ENCODE results near the gene ARMCX1. TPM values are rescaled to one million over a fixed set of nuclear protein-coding genes. Genes with fewer than 3 reads are reported as not detected.
A peak's percentile ranks its signal among the peaks of the same experiment; 100 is the strongest.

Gene ARMCX1
- total RNA-seq, 2 donors from 2014 or later = 7.9 to 17.9 TPM

DNA sequence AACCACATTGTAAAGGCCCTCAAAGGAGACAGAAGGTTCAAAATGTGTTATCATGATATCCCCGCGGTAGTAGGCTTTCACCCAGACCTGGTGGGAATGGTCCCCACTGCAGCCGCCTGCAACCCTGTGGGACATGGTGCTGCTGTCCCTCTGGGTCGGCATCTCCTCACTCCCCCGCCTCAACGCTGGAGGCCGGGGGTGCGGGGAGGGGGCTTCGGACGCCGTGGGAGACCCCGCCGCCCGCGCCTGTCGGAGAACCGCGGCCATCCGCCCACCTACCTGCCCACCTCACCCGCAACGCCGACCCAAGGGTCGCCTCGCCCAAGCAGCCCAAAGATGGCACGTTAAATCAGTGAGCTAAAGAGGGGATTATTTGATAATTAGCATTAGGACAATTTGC is 11.2 kb upstream of the ARMCX1 start:
- no peaks in the 10 kb centered on the region for H3K4me1 ChIP-seq
- no peak for ATAC-seq
- H3K27ac ChIP-seq = no peak overlapping the region
- no peaks in the 10 kb centered on the region for H3K9me3 ChIP-seq
- H3K4me3 ChIP-seq = no peak overlapping the region
- intact Hi-C loops (cut with DNase I) = no loop called here
- TF ChIP-seq POLR2A (IDR thresholded peaks at IDR 0.05) = no peak
- TF ChIP-seq, protein P1, sequence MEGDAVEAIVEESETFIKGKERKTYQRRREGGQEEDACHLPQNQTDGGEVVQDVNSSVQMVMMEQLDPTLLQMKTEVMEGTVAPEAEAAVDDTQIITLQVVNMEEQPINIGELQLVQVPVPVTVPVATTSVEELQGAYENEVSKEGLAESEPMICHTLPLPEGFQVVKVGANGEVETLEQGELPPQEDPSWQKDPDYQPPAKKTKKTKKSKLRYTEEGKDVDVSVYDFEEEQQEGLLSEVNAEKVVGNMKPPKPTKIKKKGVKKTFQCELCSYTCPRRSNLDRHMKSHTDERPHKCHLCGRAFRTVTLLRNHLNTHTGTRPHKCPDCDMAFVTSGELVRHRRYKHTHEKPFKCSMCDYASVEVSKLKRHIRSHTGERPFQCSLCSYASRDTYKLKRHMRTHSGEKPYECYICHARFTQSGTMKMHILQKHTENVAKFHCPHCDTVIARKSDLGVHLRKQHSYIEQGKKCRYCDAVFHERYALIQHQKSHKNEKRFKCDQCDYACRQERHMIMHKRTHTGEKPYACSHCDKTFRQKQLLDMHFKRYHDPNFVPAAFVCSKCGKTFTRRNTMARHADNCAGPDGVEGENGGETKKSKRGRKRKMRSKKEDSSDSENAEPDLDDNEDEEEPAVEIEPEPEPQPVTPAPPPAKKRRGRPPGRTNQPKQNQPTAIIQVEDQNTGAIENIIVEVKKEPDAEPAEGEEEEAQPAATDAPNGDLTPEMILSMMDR (IDR thresholded peaks at IDR 0.05) = no peak
- H3K27me3 ChIP-seq = no peaks in the 10 kb centered on the region
- H3K36me3 ChIP-seq (replicated peaks in 1 of 2; ENCODE audit: insufficient read depth in 1 of 2, low read depth in 2 of 2) = no peaks in the 10 kb centered on the region
- no peak for DNase-seq
- whole genome bisulfite sequencing, 2 donors = 82 to 97% methylated on average over 4 to 25 of the region's 25 CpGs

DNA sequence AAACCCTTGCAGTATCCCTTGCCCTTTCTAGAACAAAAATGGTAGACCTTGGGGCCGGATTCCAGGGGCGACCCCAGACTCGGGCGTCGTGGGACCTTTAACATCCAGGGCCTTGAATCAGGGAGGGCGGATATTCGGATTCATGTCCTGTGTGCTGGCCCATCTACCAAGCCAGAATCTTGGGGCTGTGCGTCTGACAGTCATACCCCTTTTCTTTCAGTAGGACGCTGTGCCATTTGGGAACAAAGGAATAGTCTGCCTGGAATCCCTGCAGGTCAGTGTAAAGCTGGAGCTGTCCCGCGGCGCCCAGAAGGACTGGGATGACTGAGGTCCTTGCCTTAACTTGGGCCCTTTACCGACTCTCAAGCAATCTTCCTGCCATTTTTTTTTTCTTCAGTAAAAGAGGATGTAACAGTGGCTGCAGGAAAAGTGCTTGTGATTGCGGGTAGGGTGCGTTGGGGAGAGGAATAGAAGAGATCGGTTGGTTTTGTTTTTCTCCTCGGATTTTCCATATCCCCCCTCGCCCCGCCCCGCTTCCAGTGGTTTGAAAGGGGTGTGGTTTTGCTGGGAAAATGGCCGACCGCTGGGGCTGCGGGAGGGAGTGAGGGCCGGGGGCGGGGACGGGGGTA is 518 bp downstream of the ARMCX1 start:
- H3K27me3 ChIP-seq = no peaks in the 10 kb centered on the region
- TF ChIP-seq POLR2A (IDR thresholded peaks at IDR 0.05) = peak in 2 of 3 donors; percentile 8 to 14
- TF ChIP-seq, protein P1 (IDR thresholded peaks at IDR 0.05) = no peak
- H3K4me1 ChIP-seq = no peaks in the 10 kb centered on the region
- H3K36me3 ChIP-seq (replicated peaks in 1 of 2; ENCODE audit: insufficient read depth in 1 of 2, low read depth in 2 of 2) = no peaks in the 10 kb centered on the region
- WGBS, 2 donors = 0% methylated on average over 12 to 25 of the region's 26 CpGs
- ATAC-seq (peak; percentile 76), DNase-seq (peak; percentile 37 to 55 (median 42))
- H3K4me3 ChIP-seq = peak overlapping the region in 1 of 2 donors; percentile 43
- intact Hi-C loops (cut with DNase I) = no loop called here
- H3K9me3 ChIP-seq = no peaks in the 10 kb centered on the region
- H3K27ac ChIP-seq = peak overlapping the region; percentile 49 to 74 (median 62)

GRCh38 chrX:101551380-101551767 is 1.0 kb downstream of the ARMCX1 start:
- no peak for ATAC-seq
- peak overlapping the region in 1 of 2 donors; percentile 43 for H3K4me3 ChIP-seq
- TF ChIP-seq POLR2A (IDR thresholded peaks at IDR 0.05) = no peak
- TF ChIP-seq, protein P1 (IDR thresholded peaks at IDR 0.05) = no peak
- H3K9me3 ChIP-seq = no peaks in the 10 kb centered on the region
- intact Hi-C loops (cut with DNase I) = no loop called here
- no peak for DNase-seq
- H3K27me3 ChIP-seq = no peaks in the 10 kb centered on the region
- 13 to 17% methylated on average over 10 of the region's 10 CpGs for WGBS, 2 donors
- H3K4me1 ChIP-seq = no peaks in the 10 kb centered on the region
- H3K27ac ChIP-seq = peak overlapping the region in 3 of 4 donors; percentile 28 to 74 (median 49)
- H3K36me3 ChIP-seq (replicated peaks in 1 of 2; ENCODE audit: insufficient read depth in 1 of 2, low read depth in 2 of 2) = no peaks in the 10 kb centered on the region

DNA sequence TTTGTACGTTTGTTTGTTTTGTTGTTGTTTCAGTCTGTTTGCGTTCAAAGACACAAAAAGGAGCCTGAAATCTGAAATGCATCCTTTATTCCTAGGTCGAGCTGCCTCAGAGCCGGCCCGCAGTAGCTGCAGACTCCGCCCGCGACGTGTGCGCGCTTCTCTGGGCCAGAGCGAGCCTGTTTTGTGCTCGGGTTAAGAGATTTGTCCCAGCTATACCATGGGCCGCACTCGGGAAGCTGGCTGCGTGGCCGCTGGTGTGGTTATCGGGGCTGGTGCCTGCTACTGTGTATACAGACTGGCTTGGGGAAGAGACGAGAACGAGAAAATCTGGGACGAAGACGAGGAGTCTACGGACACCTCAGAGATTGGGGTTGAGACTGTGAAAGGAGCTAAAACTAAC is 2.4 kb downstream of the ARMCX1 start:
- DNase-seq = no peak
- no peak overlapping the region for H3K4me3 ChIP-seq
- H3K4me1 ChIP-seq = no peaks in the 10 kb centered on the region
- no peaks in the 10 kb centered on the region for H3K27me3 ChIP-seq
- ATAC-seq = no peak
- H3K36me3 ChIP-seq (replicated peaks in 1 of 2; ENCODE audit: insufficient read depth in 1 of 2, low read depth in 2 of 2) = no peaks in the 10 kb centered on the region
- no peak overlapping the region for H3K27ac ChIP-seq
- intact Hi-C loops (cut with DNase I) = no loop called here
- WGBS, 2 donors = 94 to 96% methylated on average over 16 to 19 of the region's 23 CpGs
- no peak for TF ChIP-seq POLR2A (IDR thresholded peaks at IDR 0.05)
- TF ChIP-seq, protein P1 (IDR thresholded peaks at IDR 0.05) = no peak
- H3K9me3 ChIP-seq = no peaks in the 10 kb centered on the region

GRCh38 chrX:101564651-101565050 is 14.3 kb downstream of the ARMCX1 start:
- intact Hi-C loops (cut with DNase I) = no loop called here
- Histone ChIP-seq H3K4me3 (no peak overlapping the region), H3K36me3 (replicated peaks in 1 of 2; ENCODE audit: insufficient read depth in 1 of 2, low read depth in 2 of 2) (no peaks in the 10 kb centered on the region), H3K4me1 (no peaks in the 10 kb centered on the region), H3K9me3 (no peaks in the 10 kb centered on the region), H3K27me3 (no peaks in the 10 kb centered on the region), H3K27ac (no peak overlapping the region)
- DNase-seq = no peak
- TF ChIP-seq POLR2A (IDR thresholded peaks at IDR 0.05) = no peak
- TF ChIP-seq, protein P1 (IDR thresholded peaks at IDR 0.05) = no peak
- no peak for ATAC-seq
